ENCODE data around the gene DCAF11.

The DCAF11 gene

DNA sequence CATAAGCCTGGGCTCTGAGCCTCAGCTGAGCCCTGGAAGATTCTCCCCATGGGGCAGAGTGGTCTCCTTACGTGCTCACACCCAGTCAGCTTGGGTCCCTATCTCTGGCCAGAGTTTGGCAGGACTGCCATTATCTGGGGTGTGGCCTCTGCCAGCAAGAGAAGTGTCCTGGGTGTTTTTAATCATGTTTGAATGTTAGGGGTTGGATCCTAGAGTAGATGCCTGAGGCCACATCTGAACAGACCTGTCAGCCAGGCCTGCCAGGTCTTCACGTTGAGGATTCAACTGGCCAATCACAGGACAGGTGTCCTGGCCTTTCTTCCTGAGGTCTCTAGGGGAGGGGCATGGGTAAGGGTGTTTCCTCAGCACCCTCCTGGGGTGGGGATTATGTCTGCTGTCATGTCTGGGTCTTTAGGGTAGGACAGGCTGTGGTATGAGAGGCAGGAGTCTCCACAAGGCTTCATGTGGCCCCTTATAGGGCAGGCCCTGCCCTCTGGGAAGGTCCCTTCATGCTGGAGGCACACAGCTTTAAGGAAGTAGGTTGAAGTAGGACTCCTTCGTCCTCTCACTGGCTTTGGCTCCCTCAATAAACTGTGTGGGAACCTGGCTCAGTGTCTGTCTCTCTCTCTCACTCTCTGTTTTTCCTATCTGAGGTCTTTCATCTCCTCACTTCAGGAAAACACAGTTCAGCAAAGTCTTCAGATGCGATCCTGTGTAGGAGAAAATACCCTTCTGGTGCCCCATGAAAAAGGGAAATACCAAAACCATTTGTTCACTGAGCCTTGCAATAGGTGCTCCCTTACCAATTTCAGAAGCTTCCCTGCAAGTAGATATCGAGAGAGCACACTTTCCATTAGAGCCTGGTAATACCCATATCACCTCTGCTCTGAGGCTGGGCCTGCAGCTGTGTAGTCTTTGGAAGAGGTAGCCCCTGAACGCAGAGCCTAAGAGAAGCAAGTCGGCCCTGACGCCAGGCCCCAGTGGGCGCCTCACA, 9.1 kb downstream of the DCAF11 start:
- no peak overlapping the region for H3K4me2 ChIP-seq (ENCODE audit: low read length)
- no peaks in the 10 kb centered on the region for H3K36me3 ChIP-seq (ENCODE audit: control insufficient read depth, insufficient read depth, low read length)
- no peaks in the 10 kb centered on the region for H3K9me3 ChIP-seq (ENCODE audit: control insufficient read depth, low read length)
- no peak overlapping the region for H3K9ac ChIP-seq
- TF ChIP-seq, protein P1, sequence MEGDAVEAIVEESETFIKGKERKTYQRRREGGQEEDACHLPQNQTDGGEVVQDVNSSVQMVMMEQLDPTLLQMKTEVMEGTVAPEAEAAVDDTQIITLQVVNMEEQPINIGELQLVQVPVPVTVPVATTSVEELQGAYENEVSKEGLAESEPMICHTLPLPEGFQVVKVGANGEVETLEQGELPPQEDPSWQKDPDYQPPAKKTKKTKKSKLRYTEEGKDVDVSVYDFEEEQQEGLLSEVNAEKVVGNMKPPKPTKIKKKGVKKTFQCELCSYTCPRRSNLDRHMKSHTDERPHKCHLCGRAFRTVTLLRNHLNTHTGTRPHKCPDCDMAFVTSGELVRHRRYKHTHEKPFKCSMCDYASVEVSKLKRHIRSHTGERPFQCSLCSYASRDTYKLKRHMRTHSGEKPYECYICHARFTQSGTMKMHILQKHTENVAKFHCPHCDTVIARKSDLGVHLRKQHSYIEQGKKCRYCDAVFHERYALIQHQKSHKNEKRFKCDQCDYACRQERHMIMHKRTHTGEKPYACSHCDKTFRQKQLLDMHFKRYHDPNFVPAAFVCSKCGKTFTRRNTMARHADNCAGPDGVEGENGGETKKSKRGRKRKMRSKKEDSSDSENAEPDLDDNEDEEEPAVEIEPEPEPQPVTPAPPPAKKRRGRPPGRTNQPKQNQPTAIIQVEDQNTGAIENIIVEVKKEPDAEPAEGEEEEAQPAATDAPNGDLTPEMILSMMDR (IDR thresholded peaks at IDR 0.05) = no peak
- no peak overlapping the region for H3K4me3 ChIP-seq (ENCODE audit: low read depth, low read length)
- H3K27ac ChIP-seq = no peak overlapping the region
- H3K79me2 ChIP-seq = peaks cover under 1% of the 10 kb centered on the region
- no peak overlapping the region for H2AFZ ChIP-seq
- H3K27me3 ChIP-seq (ENCODE audit: control insufficient read depth, insufficient read depth, low read length) = no peaks in the 10 kb centered on the region
- no peaks in the 10 kb centered on the region for H3K4me1 ChIP-seq

DNA sequence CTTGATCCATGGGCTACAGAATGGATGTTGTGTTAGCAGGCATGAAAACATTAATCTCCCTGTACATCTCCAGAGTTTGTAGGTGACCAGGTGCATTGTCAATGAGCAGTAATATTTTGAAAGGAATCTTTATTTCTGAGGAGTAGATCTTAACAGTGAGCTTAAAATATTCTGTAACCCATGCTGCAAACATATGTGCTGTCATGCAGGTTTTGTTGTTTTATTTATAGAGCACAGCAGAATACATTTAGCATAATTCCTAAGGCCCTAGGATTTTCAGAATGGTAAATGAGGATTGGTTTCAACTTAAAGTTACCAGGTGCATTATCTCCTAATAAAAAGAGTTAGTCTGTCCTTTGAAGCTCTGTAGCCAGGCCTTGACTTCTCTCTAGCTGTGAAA, 12.4 kb downstream of the DCAF11 start:
- no peak overlapping the region for H3K4me3 ChIP-seq (ENCODE audit: low read depth, low read length)
- H2AFZ ChIP-seq = no peak overlapping the region

DNA sequence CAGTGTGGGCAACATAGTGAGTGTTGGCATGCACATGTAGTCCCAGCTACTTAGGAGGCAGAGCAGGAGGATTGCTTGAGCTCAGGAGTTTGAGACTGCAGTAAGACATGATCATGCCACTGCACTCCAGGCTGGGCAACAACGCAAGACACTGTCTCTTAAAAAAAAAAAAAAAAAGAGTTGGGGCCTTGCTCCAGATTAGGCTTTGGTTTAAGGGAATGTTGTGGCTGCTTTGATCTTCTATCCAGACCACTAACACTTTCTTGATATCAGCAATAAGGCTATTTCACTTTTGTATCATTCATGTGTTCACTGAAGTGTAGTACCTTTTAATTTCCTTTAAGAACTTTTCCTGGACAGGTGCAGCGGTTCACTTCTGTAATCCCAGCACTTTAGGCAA, 13.1 kb downstream of the DCAF11 start:
- no peaks in the 10 kb centered on the region for H3K27me3 ChIP-seq (ENCODE audit: control insufficient read depth, insufficient read depth, low read length)
- TF ChIP-seq, protein P1 (IDR thresholded peaks at IDR 0.05) = no peak
- no peaks in the 10 kb centered on the region for H3K79me2 ChIP-seq
- H3K4me2 ChIP-seq (ENCODE audit: low read length) = no peak overlapping the region
- no peak overlapping the region for H2AFZ ChIP-seq
- H3K4me1 ChIP-seq = no peaks in the 10 kb centered on the region
- no peak overlapping the region for H3K9ac ChIP-seq
- no peaks in the 10 kb centered on the region for H3K36me3 ChIP-seq (ENCODE audit: control insufficient read depth, insufficient read depth, low read length)
- no peaks in the 10 kb centered on the region for H3K9me3 ChIP-seq (ENCODE audit: control insufficient read depth, low read length)
- H3K27ac ChIP-seq = no peak overlapping the region
- no peak overlapping the region for H3K4me3 ChIP-seq (ENCODE audit: low read depth, low read length)

More for the DNA sequence above, 12.4 kb downstream of the DCAF11 start:
- Histone ChIP-seq H3K36me3 (ENCODE audit: control insufficient read depth, insufficient read depth, low read length) (no peaks in the 10 kb centered on the region), H3K9me3 (ENCODE audit: control insufficient read depth, low read length) (no peaks in the 10 kb centered on the region), H3K4me2 (ENCODE audit: low read length) (no peak overlapping the region), H3K27me3 (ENCODE audit: control insufficient read depth, insufficient read depth, low read length) (no peaks in the 10 kb centered on the region), H3K27ac (no peak overlapping the region), H3K4me1 (no peaks in the 10 kb centered on the region), H3K79me2 (no peaks in the 10 kb centered on the region), H3K9ac (no peak overlapping the region)
- TF ChIP-seq, protein P1 (IDR thresholded peaks at IDR 0.05) = no peak

DNA sequence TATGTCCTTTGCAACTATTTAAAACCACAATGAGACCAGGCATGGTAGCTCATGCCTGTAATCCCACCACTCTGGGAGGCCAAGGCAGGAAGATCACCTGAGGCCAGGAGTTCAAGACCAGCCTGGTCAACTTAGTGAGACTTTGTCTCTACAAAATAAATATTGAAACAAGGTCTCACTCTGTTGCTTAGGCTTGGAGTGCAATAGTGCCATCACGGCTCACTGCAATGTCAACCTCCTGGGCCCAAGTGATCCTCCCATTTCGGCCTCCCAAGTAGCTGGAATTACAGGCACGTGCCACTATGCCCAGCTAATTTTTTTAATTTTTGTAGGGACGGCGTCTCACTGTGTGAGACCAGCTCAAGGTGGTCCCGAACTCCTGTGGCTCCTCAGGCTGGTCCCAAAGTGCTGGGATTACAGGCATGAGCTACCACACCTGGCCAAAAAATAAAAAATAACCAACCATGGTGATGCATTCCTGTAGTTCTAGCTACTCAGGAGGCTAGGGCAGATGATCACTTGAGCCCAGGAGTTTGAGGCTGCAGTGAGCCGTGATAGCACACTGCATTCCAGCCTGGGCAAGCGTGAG, 14.9 kb downstream of the DCAF11 start:
- Histone ChIP-seq H3K79me2 (no peaks in the 10 kb centered on the region), H3K9ac (no peak overlapping the region), H2AFZ (no peak overlapping the region), H3K27ac (no peak overlapping the region), H3K9me3 (ENCODE audit: control insufficient read depth, low read length) (no peaks in the 10 kb centered on the region), H3K27me3 (ENCODE audit: control insufficient read depth, insufficient read depth, low read length) (no peaks in the 10 kb centered on the region), H3K4me3 (ENCODE audit: low read depth, low read length) (no peak overlapping the region), H3K4me2 (ENCODE audit: low read length) (no peak overlapping the region), H3K36me3 (ENCODE audit: control insufficient read depth, insufficient read depth, low read length) (no peaks in the 10 kb centered on the region), H3K4me1 (no peaks in the 10 kb centered on the region)
- TF ChIP-seq, protein P1 (IDR thresholded peaks at IDR 0.05) = no peak
